Spleen (tissue), 7 donors: Measurements from ENCODE around the gene CASP10.

Experiments
- POLR2A ChIP-seq, 3 donors: fragments of 450-650 bp; IDR thresholded peaks; one replicate each; pipeline ENCODE4 v1.5.1; 2017; ENCODE audit warnings: antibody characterized with exemption in 3 of 3, mild to moderate bottlenecking in 1 of 3
- TF ChIP-seq, protein P1 (sequence below), 11 experiments: fragments of 200-600 bp in 7 of 11; fragments of 450-650 bp in 4 of 11; sonication (generic) in 4 of 11; IDR thresholded peaks in 8 of 11; conservative IDR thresholded peaks in 3 of 11; 1 replicate in 7 of 11; 2 replicates in 4 of 11; pipeline versions ENCODE4 v1.4.0 to v1.8.0; 2016 to 2021; ENCODE audit warnings: antibody characterized with exemption in 11 of 11, inconsistent platforms in 4 of 11, mild to moderate bottlenecking in 1 of 11
- donor health status: DM: no; HTN: no; CAD: no; lungs with moderate emphysema.
- donor health status: DM: no; HTN: no; CAD: no.
- donor health status: DM: no; HTN: no; CAD: no.

- TF ChIP-seq, protein P1, sequence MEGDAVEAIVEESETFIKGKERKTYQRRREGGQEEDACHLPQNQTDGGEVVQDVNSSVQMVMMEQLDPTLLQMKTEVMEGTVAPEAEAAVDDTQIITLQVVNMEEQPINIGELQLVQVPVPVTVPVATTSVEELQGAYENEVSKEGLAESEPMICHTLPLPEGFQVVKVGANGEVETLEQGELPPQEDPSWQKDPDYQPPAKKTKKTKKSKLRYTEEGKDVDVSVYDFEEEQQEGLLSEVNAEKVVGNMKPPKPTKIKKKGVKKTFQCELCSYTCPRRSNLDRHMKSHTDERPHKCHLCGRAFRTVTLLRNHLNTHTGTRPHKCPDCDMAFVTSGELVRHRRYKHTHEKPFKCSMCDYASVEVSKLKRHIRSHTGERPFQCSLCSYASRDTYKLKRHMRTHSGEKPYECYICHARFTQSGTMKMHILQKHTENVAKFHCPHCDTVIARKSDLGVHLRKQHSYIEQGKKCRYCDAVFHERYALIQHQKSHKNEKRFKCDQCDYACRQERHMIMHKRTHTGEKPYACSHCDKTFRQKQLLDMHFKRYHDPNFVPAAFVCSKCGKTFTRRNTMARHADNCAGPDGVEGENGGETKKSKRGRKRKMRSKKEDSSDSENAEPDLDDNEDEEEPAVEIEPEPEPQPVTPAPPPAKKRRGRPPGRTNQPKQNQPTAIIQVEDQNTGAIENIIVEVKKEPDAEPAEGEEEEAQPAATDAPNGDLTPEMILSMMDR (IDR thresholded peaks at IDR 0.05 in 8 of 11, conservative IDR thresholded peaks at IDR 0.05 in 3 of 11): no peak
- TF ChIP-seq POLR2A (IDR thresholded peaks at IDR 0.05): no peak
These were observed 72.6 kb downstream of the CASP10 start for GRCh38 chr2:201255408-201256033.
